SK-N-SH treated with all-trans-retinoic acid at 6 μM for 48 hours (cell line): ENCODE measurements around the gene TBKBP1.

Experiments
- ATAC-seq: fragments of 200-7000 bp; cut with Tn5 transposase; 3 replicates; pipeline ENCODE4 v1.9.1; 2020; ENCODE audit warnings: mild to moderate bottlenecking, moderate library complexity
- BACH2 ChIP-seq: fragments of 250-450 bp; sonication (Bioruptor Pico); IDR thresholded peaks from 2 replicates; pipeline ENCODE4 v1.9.0; 2021; ENCODE audit warnings: mild to moderate bottlenecking, borderline replicate concordance
- CSDC2 ChIP-seq: fragments of 250-450 bp; sonication (Bioruptor Pico); IDR thresholded peaks from 2 replicates; pipeline ENCODE4 v1.5.0; 2020; ENCODE audit warnings: mild to moderate bottlenecking, moderate library complexity
- CSRNP3 ChIP-seq: fragments of 250-450 bp; sonication (Bioruptor Pico); IDR thresholded peaks from 2 replicates; pipeline ENCODE4 v1.5.1; 2021; ENCODE audit warnings: mild to moderate bottlenecking, moderate library complexity
- SNAI2 ChIP-seq: fragments of 250-450 bp; sonication (Bioruptor Pico); IDR thresholded peaks from 2 replicates; pipeline ENCODE4 v1.5.0; 2020; ENCODE audit warnings: mild to moderate bottlenecking, moderate library complexity
- ZFP3 ChIP-seq: fragments of 250-450 bp; sonication (Bioruptor Pico); IDR thresholded peaks from 2 replicates; pipeline ENCODE4 v1.5.0; 2020; ENCODE audit warnings: mild to moderate bottlenecking, moderate library complexity
- ZNF565 ChIP-seq: fragments of 450-650 bp; formaldehyde crosslinking; conservative IDR thresholded peaks from 2 replicates; pipeline ENCODE4 v1.5.0; 2020; ENCODE audit warnings: low read depth, mild to moderate bottlenecking, moderate library complexity
- ZNF70 ChIP-seq: fragments of 450-650 bp; formaldehyde crosslinking; IDR thresholded peaks from 2 replicates; pipeline ENCODE4 v1.5.0; 2020; ENCODE audit warnings: mild to moderate bottlenecking, moderate library complexity

TBKBP1 gene

GRCh38 chr17:47757386-47757785, 63.4 kb downstream of the TBKBP1 start (continued):
- TF ChIP-seq BACH2 (CRISPR knock-in tag) (no peak), ZFP3 (CRISPR knock-in tag) (no peak), CSRNP3 (no peak), ZNF70 (CRISPR knock-in tag) (no peak), CSDC2 (CRISPR knock-in tag) (no peak), ZNF565 (CRISPR knock-in tag) (no peak)

GRCh38 chr17:47760409-47761140, 66.6 kb downstream of the TBKBP1 start:
- no peak for ATAC-seq
- no peak for TF ChIP-seq SNAI2 (CRISPR knock-in tag)
